Stimulated activated CD4-positive, alpha-beta T cell treated with anti-CD3 and anti-CD28 coated beads, TNF-alpha, amount 100 ng/mL, for 4 hours (primary cell): ENCODE results near the gene CDC37.

ENCODE experiments used
- DNase-seq, 3 experiments: peaks; one replicate each; pipeline ENCODE4 v3.0.0-alpha.2; 2020; ENCODE audit warnings: low read depth in 3 of 3

The CDC37 gene

GRCh38 chr19:10403137-10404021 lies at the start of gene CDC37:
Gene CDC37, minus strand, starts transcription at chr19:10403542. Its CDS starts 63 bp downstream, at chr19:10403479.
- DNase-seq = peak; percentile 95 to 97 (median 96)

DNA sequence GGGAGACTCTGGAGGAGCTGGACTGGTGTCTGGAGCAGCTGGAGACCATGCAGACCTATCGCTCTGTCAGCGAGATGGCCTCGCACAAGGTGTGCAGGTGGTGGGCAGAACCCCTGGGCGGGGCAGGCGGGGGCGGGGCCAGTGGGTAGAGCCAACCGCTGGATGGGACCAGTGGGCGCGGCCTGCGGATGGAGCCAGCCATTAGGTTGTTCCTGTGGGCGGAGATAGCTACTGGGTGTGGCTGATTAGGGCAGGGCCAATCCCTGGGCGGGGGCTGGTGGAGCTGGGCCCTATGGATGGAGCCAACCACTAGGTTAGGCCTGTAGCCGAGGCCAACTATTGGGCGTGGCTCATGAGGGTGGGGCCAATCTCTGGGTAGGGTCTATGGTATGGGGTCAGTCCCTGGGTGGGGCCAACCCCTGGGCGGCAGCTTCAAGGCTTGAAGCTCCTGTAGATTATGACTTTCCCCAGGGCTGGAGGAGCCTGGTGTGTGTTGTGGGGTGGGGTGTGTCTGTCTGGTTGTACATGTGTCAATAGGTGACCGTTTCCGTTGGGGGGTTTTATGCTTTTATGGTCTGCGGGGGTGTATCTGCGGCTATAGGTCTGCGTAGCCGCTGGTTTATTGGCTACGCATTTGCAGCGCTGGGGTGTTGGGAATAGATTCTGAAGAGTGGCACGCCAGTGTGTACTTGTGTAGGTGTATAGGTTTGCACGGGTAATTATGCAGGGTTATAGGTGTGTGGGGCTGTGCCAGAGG lies 47.7 kb upstream of the CDC37 start:
- DNase-seq = no peak

- no peak for DNase-seq
Observed at GRCh38 chr19:10450191-10450852, 47.0 kb upstream of the CDC37 start.

DNA sequence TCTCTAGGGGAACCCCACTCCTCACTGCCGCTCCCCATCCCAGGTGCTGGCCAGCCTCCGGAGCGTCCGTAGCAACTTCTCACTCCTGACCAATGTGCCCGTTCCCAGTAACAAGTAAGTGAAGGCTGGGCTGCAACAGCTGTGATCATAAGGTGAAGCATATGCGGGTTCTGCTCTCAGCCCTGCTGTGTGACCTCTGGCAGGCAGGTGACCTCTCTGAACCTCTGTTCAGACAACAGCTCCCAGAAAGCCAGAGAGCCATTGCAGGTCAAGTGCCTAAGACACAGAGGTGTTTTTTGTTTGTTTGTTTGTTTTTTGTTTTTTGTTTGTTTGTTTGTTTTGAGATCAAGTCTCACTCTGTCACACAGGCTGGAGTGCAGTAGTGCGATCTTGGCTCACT lies 45.7 kb upstream of the CDC37 start:
- DNase-seq = no peak

DNA sequence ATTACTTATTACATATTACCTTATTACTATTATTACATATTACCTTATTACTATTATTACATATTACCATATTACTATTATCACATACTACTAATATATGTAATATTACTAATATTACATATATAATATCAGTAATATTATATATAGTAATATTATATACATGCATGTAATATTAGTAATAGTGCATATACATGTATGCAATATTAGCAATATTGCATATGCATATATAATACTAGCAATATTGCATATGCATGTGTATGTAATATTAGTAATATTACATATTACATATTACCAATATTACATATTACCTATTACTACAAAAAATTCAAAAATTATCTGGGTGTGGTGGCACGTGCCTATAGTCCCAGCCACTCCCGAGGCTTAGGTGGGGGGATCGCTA lies 39.4 kb upstream of the CDC37 start:
- no peak for DNase-seq

- no peak for DNase-seq
Observed at GRCh38 chr19:10439588-10439987, 36.2 kb upstream of the CDC37 start.

GRCh38 chr19:10433131-10433536 lies 29.8 kb upstream of the CDC37 start:
- DNase-seq = no peak

GRCh38 chr19:10432736-10433130 lies 29.4 kb upstream of the CDC37 start:
- DNase-seq = no peak

- peak in 1 of 3 experiments; percentile 38 for DNase-seq
Observed at GRCh38 chr19:10431943-10432735, 28.8 kb upstream of the CDC37 start.

DNA sequence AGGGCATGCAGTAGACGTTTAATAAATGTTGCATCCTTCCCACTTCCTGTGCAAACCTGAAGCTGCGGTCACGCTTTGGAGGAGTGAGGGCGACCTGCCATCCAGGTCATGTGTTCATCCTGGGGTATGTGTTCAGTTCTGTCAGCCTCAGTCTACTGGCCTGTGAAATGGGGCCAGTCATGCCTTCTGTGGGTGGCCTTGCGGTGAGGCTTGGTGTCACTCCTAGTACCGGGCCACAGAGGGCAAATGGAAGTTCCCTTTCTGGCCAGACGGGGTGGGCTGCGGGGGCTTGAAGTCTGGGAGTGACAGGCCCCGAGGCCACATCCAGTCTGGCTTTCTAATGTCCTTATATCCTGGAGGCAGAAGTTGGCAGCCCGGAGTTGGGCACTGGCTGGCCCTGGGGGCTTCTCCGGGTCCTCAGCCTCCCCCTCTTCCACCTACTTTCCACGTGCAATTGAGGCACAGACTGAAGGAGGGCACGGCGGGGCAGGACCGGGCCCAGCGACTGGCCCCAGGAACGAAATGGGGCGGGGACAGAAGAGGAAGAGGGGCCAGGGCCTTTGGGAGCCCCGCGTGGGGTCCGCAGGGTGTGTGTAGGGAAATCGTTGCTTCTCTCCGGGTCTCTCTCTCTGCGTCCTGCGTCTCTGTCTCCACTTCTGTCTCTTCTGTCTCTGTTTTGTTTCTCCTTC lies 28.1 kb upstream of the CDC37 start:
- DNase-seq = no peak

- DNase-seq = no peak
Observed at GRCh38 chr19:10430505-10431253, 27.3 kb upstream of the CDC37 start.

DNA sequence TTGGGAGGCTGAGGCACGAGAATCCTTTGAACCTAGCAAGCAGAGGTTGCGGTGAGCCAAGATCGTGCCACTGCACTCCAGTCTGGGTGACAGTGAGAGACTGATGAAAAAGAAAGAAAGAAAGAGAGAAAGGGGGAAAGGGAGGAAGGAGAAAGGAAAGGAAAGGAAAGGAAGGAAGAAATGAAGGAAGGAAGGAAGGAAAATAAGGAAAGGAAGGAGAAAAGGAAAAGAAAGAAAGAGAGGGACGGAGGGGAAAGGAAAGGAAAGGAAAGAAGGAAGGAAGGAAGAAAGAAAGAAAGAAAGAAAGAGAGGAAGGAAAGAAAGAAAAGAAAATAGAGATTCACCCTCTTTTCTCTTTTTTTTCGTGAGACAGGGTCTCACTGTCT lies 25.6 kb upstream of the CDC37 start:
- no peak for DNase-seq

- DNase-seq = no peak
Observed at GRCh38 chr19:10427169-10427568, 23.8 kb upstream of the CDC37 start.

DNA sequence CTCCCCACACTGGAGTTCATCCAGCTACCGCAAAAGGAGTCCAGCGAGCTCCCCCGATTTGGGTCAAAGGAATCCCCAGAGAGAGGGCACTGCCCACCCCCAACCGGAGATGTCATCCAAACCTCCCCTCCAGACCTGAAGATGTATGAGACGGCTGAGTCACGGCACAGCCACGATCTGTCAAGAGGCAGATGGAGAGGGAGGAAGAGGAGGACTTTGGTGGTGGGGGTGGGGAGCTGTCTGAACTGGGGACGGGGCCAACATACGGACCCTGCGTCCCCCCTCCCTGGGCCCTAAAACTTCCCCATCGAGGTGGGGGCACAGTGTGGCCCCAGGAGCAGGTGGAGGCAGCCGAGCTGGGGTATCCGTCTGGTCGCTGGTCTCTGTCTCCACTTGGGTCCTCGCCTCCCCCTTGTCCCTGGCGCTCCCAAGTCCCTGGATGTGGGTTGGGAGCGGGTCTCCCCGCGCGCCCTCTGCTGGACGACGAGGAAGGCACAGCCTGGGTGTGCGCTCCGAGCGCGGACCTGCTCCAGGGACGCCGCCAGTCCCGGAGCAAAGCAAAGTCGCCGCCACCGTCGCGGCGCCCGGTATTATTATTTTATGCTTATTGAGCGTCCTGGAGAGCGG lies 20.8 kb upstream of the CDC37 start:
- no peak for DNase-seq

DNA sequence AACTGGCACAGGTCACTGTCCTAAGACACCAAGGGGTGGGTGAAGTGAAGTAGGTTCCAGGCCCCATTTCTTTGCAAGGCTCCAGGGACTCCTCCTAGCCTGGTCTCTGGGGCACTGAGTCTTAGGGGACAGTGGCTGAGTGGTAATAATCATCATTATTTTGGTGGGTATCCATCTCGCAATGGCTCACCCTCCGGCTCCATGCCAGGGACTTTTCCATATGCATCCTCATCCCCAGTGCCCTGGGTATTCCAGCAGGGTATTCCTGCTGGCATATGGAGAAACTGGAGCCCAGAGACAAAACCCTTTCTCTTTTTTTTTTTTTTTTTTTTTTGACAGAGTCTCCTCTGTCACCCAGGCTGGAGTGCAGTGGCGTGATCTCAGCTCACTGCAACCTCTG lies 19.5 kb upstream of the CDC37 start:
- no peak for DNase-seq

- DNase-seq = no peak
Observed at GRCh38 chr19:10422046-10422461, 18.7 kb upstream of the CDC37 start.

DNA sequence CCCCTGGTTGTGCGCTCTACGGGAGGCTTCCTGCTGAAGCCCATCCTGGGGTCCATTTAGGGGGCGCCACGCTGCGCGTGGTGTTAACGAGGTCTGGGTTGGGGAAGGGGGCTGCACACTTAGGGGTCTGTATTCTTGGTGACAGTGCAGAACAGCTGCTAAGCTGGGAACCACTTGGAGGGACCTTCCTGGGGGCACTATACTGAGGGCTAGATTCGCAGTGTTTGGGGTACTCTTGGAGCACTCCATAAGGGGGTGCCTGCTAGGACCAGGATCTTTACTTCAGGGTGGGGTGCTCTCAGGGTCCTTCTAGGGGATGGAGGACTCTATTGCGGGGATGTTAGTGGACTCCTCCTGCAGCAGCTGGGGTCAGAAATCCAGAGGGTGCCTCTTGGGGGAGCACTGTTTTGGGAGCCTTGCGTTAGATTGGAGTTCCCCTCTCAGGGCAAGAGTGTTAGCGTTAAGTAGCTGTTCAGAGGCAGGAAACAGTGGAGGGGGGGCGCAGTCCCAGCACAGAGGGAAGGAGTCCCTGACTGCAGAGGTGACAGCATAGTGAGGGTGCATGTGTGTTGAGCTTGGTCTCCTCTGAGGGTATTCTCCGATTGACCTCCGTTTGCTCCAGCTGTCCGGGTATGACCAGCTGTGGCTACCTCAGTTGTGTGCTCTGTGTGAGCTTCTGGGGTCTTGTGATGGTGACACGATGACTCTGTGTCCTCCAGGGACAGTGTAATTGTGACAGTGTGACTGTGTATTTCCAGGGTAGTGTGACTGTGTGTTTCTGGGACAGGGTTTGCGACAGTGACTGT lies 18.1 kb upstream of the CDC37 start:
- no peak for DNase-seq

- DNase-seq = no peak
Observed at GRCh38 chr19:10420444-10421239, 17.3 kb upstream of the CDC37 start, which contains the start of gene PDE4A. Gene PDE4A, plus strand, starts transcription at chr19:10420538. Its CDS starts 227 bp downstream, at chr19:10420765.
